OCI-LY7 (cell line): Measurements from ENCODE around the gene DNAH14. TPM values are rescaled to one million over a fixed set of nuclear protein-coding genes. Genes with fewer than 3 reads are reported as not detected.

Experiments
- BruUV-seq: library from RNA; stranded (reverse); fragments of 400-500 nt; replicated peaks from 2 replicates; lab custom pipeline; 2021; lab: Mats Ljungman, UMichigan
- CTCF ChIA-PET: fragments of 300-600 bp; sonication (Branson Sonifier 250); formaldehyde crosslinking; loops from one replicate; lab custom pipeline; 2022; ENCODE audit warnings: antibody characterized with exemption; ENCODE audit not compliant: unreplicated experiment; lab: Charles Lee
- POLR2A ChIA-PET: fragments of 300-600 bp; sonication (Branson Sonifier 250); formaldehyde crosslinking; loops from one replicate; lab custom pipeline; 2022; ENCODE audit warnings: antibody characterized with exemption; lab: Charles Lee
- DNase-seq: peaks from one replicate; pipeline ENCODE4 v3.0.0-alpha.2; 2015; ENCODE audit warnings: low spot score
- H2AFZ ChIP-seq: fragments of 200-600 bp; sonication (generic), shearing (Covaris generic); 2 replicates; pipeline ENCODE4 v1.6.1; 2014; ENCODE audit warnings: mild to moderate bottlenecking, antibody characterized with exemption, low read length, moderate library complexity
- H3K27ac ChIP-seq: fragments of 200-600 bp; sonication (generic); 2 replicates; pipeline ENCODE4 v1.5.1; 2014; ENCODE audit warnings: mixed run types, low read depth, mild to moderate bottlenecking, moderate library complexity, low read length, inconsistent platforms; ENCODE audit not compliant: poor library complexity, severe bottlenecking
- H3K36me3 ChIP-seq: fragments of 200-600 bp; sonication (generic); 2 replicates; pipeline ENCODE4 v1.6.1; 2014; ENCODE audit warnings: mild to moderate bottlenecking, antibody characterized with exemption, low read length, moderate library complexity, mixed read lengths; ENCODE audit not compliant: insufficient read depth
- H3K4me1 ChIP-seq: fragments of 200-600 bp; sonication (generic); 2 replicates; pipeline ENCODE4 v1.5.1; 2014; ENCODE audit warnings: mild to moderate bottlenecking, low read length; ENCODE audit not compliant: insufficient read depth, poor library complexity, severe bottlenecking
- H3K4me2 ChIP-seq: fragments of 200-600 bp; sonication (generic); 2 replicates; pipeline ENCODE4 v1.6.1; 2014; ENCODE audit warnings: mild to moderate bottlenecking, low read length
- H3K4me3 ChIP-seq: fragments of 200-600 bp; sonication (generic); 2 replicates; pipeline ENCODE4 v1.5.1; 2014; ENCODE audit warnings: mild to moderate bottlenecking, low read depth, low read length; ENCODE audit not compliant: poor library complexity, severe bottlenecking
- H3K79me2 ChIP-seq: fragments of 200-600 bp; sonication (generic); 2 replicates; pipeline ENCODE4 v1.6.1; 2016; ENCODE audit warnings: low read depth, mild to moderate bottlenecking, low read length, moderate library complexity, mixed read lengths; ENCODE audit not compliant: insufficient read depth
- H3K9me2 ChIP-seq: fragments of 200-600 bp; sonication (generic); 2 replicates; pipeline ENCODE4 v1.6.1; 2016; ENCODE audit warnings: mild to moderate bottlenecking, low read length, mixed read lengths; ENCODE audit not compliant: insufficient read depth
- H3K9me3 ChIP-seq: fragments of 200-600 bp; sonication (generic); 2 replicates; pipeline ENCODE4 v1.6.1; 2014; ENCODE audit warnings: mild to moderate bottlenecking, mixed run types, low read length, mixed read lengths
- H4K20me1 ChIP-seq: fragments of 200-600 bp; sonication (generic); 2 replicates; pipeline ENCODE4 v1.6.1; 2014; ENCODE audit warnings: mild to moderate bottlenecking, antibody characterized with exemption, low read length, moderate library complexity, mixed read lengths; ENCODE audit not compliant: insufficient read depth
- EZH2phosphoT487 ChIP-seq: fragments of 200-600 bp; sonication (generic); IDR thresholded peaks from 2 replicates; pipeline ENCODE4 v1.6.1; 2018; ENCODE audit warnings: low read depth, borderline replicate concordance, mild to moderate bottlenecking, mixed run types, antibody characterized with exemption, low read length, moderate library complexity, mixed read lengths
- intact Hi-C: fragments of 100-400 bp; cut with micrococcal nuclease; formaldehyde crosslinking; loops from one replicate; pipeline ENCODE4 v1.10.0; 2022; ENCODE audit not compliant: unreplicated experiment
- total RNA-seq, 2 experiments: library from RNA; depleted of rRNA in 1 of 2; stranded (reverse); fragments of >200 nt in 1 of 2; shearing (Covaris generic) in 1 of 2; gene quantifications; 2 replicates each; pipeline ENCODE4 v1.2.3, GENCODE V29; 2014 to 2022
- TF ChIP-seq, protein P1 (sequence below): fragments of 200-600 bp; sonication (generic); conservative IDR thresholded peaks from 2 replicates; pipeline ENCODE4 v1.5.1; 2014; ENCODE audit warnings: mild to moderate bottlenecking, antibody characterized with exemption, low read length, moderate library complexity, mixed read lengths

DNAH14 gene
- total RNA-seq, 2 experiments from 2014 or later: not detected

DNA sequence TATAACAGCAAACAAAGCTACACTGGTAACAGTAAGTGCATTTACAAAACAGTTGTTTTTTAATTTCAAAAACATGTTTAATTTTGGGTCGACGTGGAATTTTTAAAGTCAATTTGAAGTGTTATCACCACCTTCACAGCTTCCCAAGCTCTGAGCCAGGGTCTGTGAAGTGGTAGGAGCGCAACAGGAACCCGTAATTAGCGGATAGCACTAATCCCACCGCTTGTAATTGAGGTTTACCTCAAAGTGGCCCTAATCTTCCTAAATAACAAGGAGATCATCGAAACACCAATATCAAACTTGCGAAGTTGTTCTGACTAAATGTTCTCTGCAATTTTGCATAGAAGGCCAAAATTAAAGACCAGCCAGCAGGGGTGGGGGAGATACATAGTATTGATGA is 479.6 kb downstream of the DNAH14 start:
- TF ChIP-seq EZH2phosphoT487: no peak
- TF ChIP-seq, protein P1, sequence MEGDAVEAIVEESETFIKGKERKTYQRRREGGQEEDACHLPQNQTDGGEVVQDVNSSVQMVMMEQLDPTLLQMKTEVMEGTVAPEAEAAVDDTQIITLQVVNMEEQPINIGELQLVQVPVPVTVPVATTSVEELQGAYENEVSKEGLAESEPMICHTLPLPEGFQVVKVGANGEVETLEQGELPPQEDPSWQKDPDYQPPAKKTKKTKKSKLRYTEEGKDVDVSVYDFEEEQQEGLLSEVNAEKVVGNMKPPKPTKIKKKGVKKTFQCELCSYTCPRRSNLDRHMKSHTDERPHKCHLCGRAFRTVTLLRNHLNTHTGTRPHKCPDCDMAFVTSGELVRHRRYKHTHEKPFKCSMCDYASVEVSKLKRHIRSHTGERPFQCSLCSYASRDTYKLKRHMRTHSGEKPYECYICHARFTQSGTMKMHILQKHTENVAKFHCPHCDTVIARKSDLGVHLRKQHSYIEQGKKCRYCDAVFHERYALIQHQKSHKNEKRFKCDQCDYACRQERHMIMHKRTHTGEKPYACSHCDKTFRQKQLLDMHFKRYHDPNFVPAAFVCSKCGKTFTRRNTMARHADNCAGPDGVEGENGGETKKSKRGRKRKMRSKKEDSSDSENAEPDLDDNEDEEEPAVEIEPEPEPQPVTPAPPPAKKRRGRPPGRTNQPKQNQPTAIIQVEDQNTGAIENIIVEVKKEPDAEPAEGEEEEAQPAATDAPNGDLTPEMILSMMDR: no peak
- ChIA-PET CTCF (no interaction called here), POLR2A (interaction anchor here (2.5 kb wide), 1 partner anchor 9 kb away, joined by 7 read pairs; no protein-coding TSS in a partner anchor)
- no peak overlapping the region for H3K27ac ChIP-seq
- H3K4me1 ChIP-seq: no peaks in the 10 kb centered on the region
- H3K9me2 ChIP-seq: no peaks in the 10 kb centered on the region
- intact Hi-C loops: no loop called here
- no peak overlapping the region for H3K4me2 ChIP-seq
- H4K20me1 ChIP-seq: peaks cover 5% of the 10 kb centered on the region; the same call in 1 of the 2 replicates
- DNase-seq: no peak
- BruUV-seq: no TSS peak
- H3K79me2 ChIP-seq: peaks cover 63% of the 10 kb centered on the region; the same call in 1 of the 2 replicates
- peaks cover 100% of the 10 kb centered on the region for H3K36me3 ChIP-seq
- no peak overlapping the region for H3K4me3 ChIP-seq
- no peak overlapping the region for H2AFZ ChIP-seq
- H3K9me3 ChIP-seq: no peaks in the 10 kb centered on the region

DNA sequence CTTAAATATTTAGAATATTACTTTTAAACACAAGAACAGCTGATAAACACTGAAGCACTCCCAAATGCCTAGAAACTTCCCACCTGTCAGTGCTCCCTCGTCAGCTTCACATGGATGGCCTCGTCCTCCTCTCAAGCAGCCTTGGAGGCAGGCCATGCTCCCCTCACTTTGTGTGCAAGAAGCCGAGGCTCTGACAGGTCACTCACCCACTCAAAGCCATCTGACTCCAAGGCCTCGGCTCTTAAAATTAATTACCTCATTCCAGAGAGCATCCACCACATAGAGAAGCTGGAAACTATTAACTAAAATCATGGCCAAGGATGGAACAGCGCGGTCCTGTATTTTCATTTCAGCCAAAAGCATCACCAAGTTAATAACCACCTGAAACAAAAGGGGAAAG is 480.6 kb downstream of the DNAH14 start:
- Histone ChIP-seq H3K4me3 (no peak overlapping the region), H2AFZ (no peak overlapping the region), H3K27ac (no peak overlapping the region), H3K4me1 (no peaks in the 10 kb centered on the region), H3K9me3 (no peaks in the 10 kb centered on the region), H3K9me2 (no peaks in the 10 kb centered on the region), H4K20me1 (peaks cover 5% of the 10 kb centered on the region; the same call in 1 of the 2 replicates), H3K4me2 (no peak overlapping the region), H3K79me2 (peaks cover 72% of the 10 kb centered on the region; the same call in 1 of the 2 replicates), H3K36me3 (peaks cover 100% of the 10 kb centered on the region)
- ChIA-PET CTCF (interaction anchor here (0.6 kb wide), 1 partner anchor 16 kb away, joined by 4 read pairs; no protein-coding TSS in a partner anchor), POLR2A (interaction anchor here (0.6 to 2.5 kb wide), 3 partner anchors 8 to 91 kb away, joined by 3 to 7 read pairs (median 3); no protein-coding TSS in a partner anchor)
- intact Hi-C loops: no loop called here
- DNase-seq: no peak
- TF ChIP-seq, protein P1: no peak
- no peak for TF ChIP-seq EZH2phosphoT487
- no TSS peak for BruUV-seq

DNA sequence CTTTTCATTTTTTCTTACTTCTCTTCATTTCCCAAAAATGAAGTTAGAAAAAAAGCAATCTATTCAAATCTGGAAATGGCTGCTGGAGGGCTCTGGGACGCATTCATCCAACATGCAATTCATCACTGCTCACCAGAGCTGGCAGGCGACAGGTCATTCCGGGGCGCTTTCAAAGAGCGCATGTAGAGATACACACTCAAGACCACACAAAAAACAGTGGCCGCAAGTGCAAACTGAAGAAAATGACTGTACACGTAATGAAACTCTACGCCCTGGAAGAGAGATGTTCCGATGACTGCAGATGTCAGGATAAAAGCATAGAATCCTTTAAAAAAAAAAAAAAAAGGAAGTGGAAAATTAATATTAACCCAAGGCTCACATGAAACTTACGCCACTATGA is 482.8 kb downstream of the DNAH14 start:
- H3K9me2 ChIP-seq: no peaks in the 10 kb centered on the region
- ChIA-PET POLR2A (interaction anchor here (5.0 kb wide), 1 partner anchor 13 kb away, joined by 30 read pairs; no protein-coding TSS in a partner anchor), CTCF (no interaction called here)
- no peak for TF ChIP-seq EZH2phosphoT487
- TF ChIP-seq, protein P1: no peak
- no peak overlapping the region for H3K4me2 ChIP-seq
- no peak for DNase-seq
- no TSS peak for BruUV-seq
- peaks cover 92% of the 10 kb centered on the region for H3K79me2 ChIP-seq
- H3K36me3 ChIP-seq: peaks cover 100% of the 10 kb centered on the region
- no peak overlapping the region for H3K27ac ChIP-seq
- peaks cover 5% of the 10 kb centered on the region; the same call in 1 of the 2 replicates for H4K20me1 ChIP-seq
- intact Hi-C loops: no loop called here
- no peak overlapping the region for H3K4me3 ChIP-seq
- no peak overlapping the region for H2AFZ ChIP-seq
- H3K9me3 ChIP-seq: no peaks in the 10 kb centered on the region
- H3K4me1 ChIP-seq: no peaks in the 10 kb centered on the region
